ENCODE results near the gene RASGEF1C.

RASGEF1C gene

GRCh38 chr5:180133971-180134508, 75.0 kb downstream of the RASGEF1C start:
- no peak for TF ChIP-seq REST (IDR thresholded peaks at IDR 0.05; ENCODE audit: insufficient read depth in 1 of 2, low read depth in 2 of 2, low read length in 2 of 2)
- TF ChIP-seq SIN3A (IDR thresholded peaks at IDR 0.05; ENCODE audit: borderline replicate concordance, insufficient read depth, low read length) = no peak
- TF ChIP-seq POLR2AphosphoS5 (IDR thresholded peaks at IDR 0.05; ENCODE audit: low read depth, low read length) = no peak
- no peak for TF ChIP-seq FOXP2 (optimal IDR thresholded peaks at IDR 0.05; ENCODE audit: borderline replicate concordance, extremely low read depth, extremely low read length, insufficient read depth)
- no peak for TF ChIP-seq TAF1 (IDR thresholded peaks at IDR 0.05; ENCODE audit: borderline replicate concordance, insufficient read depth, low read length)

GRCh38 chr5:180133551-180133950, 75.5 kb downstream of the RASGEF1C start:
- TF ChIP-seq REST (IDR thresholded peaks at IDR 0.05; ENCODE audit: insufficient read depth in 1 of 2, low read depth in 2 of 2, low read length in 2 of 2) (no peak), TAF1 (IDR thresholded peaks at IDR 0.05; ENCODE audit: borderline replicate concordance, insufficient read depth, low read length) (no peak), POLR2AphosphoS5 (IDR thresholded peaks at IDR 0.05; ENCODE audit: low read depth, low read length) (no peak), FOXP2 (optimal IDR thresholded peaks at IDR 0.05; ENCODE audit: borderline replicate concordance, extremely low read depth, extremely low read length, insufficient read depth) (no peak)

- TF ChIP-seq POLR2AphosphoS5 (IDR thresholded peaks at IDR 0.05; ENCODE audit: low read depth, low read length) (no peak), TAF1 (IDR thresholded peaks at IDR 0.05; ENCODE audit: borderline replicate concordance, insufficient read depth, low read length) (no peak), FOXP2 (optimal IDR thresholded peaks at IDR 0.05; ENCODE audit: borderline replicate concordance, extremely low read depth, extremely low read length, insufficient read depth) (no peak), SIN3A (IDR thresholded peaks at IDR 0.05; ENCODE audit: borderline replicate concordance, insufficient read depth, low read length) (no peak), REST (IDR thresholded peaks at IDR 0.05; ENCODE audit: insufficient read depth in 1 of 2, low read depth in 2 of 2, low read length in 2 of 2) (no peak)
Observed at GRCh38 chr5:180133060-180133459, 76.0 kb downstream of the RASGEF1C start.

- TF ChIP-seq REST (IDR thresholded peaks at IDR 0.05; ENCODE audit: insufficient read depth in 1 of 2, low read depth in 2 of 2, low read length in 2 of 2) (no peak), FOXP2 (optimal IDR thresholded peaks at IDR 0.05; ENCODE audit: borderline replicate concordance, extremely low read depth, extremely low read length, insufficient read depth) (no peak)
Observed at GRCh38 chr5:180130876-180131740, 77.9 kb downstream of the RASGEF1C start.

Data from PFSK-1 (cell line).